Suprapubic skin (tissue), 4 donors: ENCODE data around the gene KRTDAP.

Experiments used
- POLR2A ChIP-seq, 2 donors: fragments of 450-650 bp; IDR thresholded peaks; one replicate each; pipeline ENCODE4 v1.6.1; 2017; ENCODE audit warnings: antibody characterized with exemption in 2 of 2, mild to moderate bottlenecking in 2 of 2, moderate library complexity in 2 of 2
- POLR2AphosphoS5 ChIP-seq, 3 donors: sonication (generic); formaldehyde crosslinking; IDR thresholded peaks; one replicate each; pipeline ENCODE4 v1.6.1; 2017; ENCODE audit warnings: antibody characterized with exemption in 3 of 3

GRCh38 chr19:35447606-35448469 lies 42.4 kb downstream of the KRTDAP start, which contains the start of gene FFAR2:
- no peak for TF ChIP-seq POLR2A (IDR thresholded peaks at IDR 0.05)
- no peak for TF ChIP-seq POLR2AphosphoS5 (IDR thresholded peaks at IDR 0.05)
